GM18519 (cell line): Measurements from ENCODE around the gene TAF1.
"Not testable (repeated sequence)": the region's sequence is repeated elsewhere in the genome, so short reads cannot be mapped to it uniquely, and the experiment has no call there.

Experiments
- ATAC-seq: cut with Tn5 transposase; IDR thresholded peaks from one replicate; pipeline ENCODE4 v1.9.1; 2021; ENCODE audit warnings: mild to moderate bottlenecking, moderate library complexity; ENCODE audit not compliant: unreplicated experiment, low FRiP score

The TAF1 gene

GRCh38 chrX:71438750-71439149, 72.6 kb downstream of the TAF1 start:
- ATAC-seq = no peak

- ATAC-seq = no peak
These were observed 73.3 kb downstream of the TAF1 start for GRCh38 chrX:71439420-71439819.

GRCh38 chrX:71439896-71440295, 73.7 kb downstream of the TAF1 start:
- no peak for ATAC-seq

GRCh38 chrX:71440401-71440800, 74.2 kb downstream of the TAF1 start:
- ATAC-seq = no peak

GRCh38 chrX:71441809-71442208, 75.7 kb downstream of the TAF1 start:
- not testable (repeated sequence) for ATAC-seq

GRCh38 chrX:71450433-71451106, 84.4 kb downstream of the TAF1 start:
- ATAC-seq = no peak

GRCh38 chrX:71451518-71451917, 85.4 kb downstream of the TAF1 start:
- ATAC-seq = not testable (repeated sequence)

- no peak for ATAC-seq
These were observed 86.9 kb downstream of the TAF1 start for GRCh38 chrX:71453056-71453455.

- no peak for ATAC-seq
These were observed 88.1 kb downstream of the TAF1 start for GRCh38 chrX:71454222-71454621.

- ATAC-seq = no peak
These were observed 92.7 kb downstream of the TAF1 start for GRCh38 chrX:71458866-71459265.

GRCh38 chrX:71464968-71465367, 98.8 kb downstream of the TAF1 start:
- no peak for ATAC-seq

- no peak for ATAC-seq
These were observed 100.9 kb downstream of the TAF1 start for GRCh38 chrX:71466979-71467523.

GRCh38 chrX:71475785-71476540, 109.8 kb downstream of the TAF1 start:
- ATAC-seq = no peak

GRCh38 chrX:71482228-71482958, 116.2 kb downstream of the TAF1 start:
- no peak for ATAC-seq

GRCh38 chrX:71487814-71488213, 121.7 kb downstream of the TAF1 start:
- no peak for ATAC-seq

GRCh38 chrX:71489540-71489939, 123.4 kb downstream of the TAF1 start:
- no peak for ATAC-seq

- no peak for ATAC-seq
These were observed 126.3 kb downstream of the TAF1 start for GRCh38 chrX:71492231-71493065.

GRCh38 chrX:71493111-71493613, 127.0 kb downstream of the TAF1 start:
- ATAC-seq = no peak

GRCh38 chrX:71495979-71496378, 129.8 kb downstream of the TAF1 start:
- ATAC-seq = not testable (repeated sequence)

GRCh38 chrX:71496476-71496875, 130.3 kb downstream of the TAF1 start:
- ATAC-seq = no peak
